Measurements from ENCODE around the gene TMCC1. TPM values are rescaled to one million over a fixed set of nuclear protein-coding genes. Genes with fewer than 3 reads are reported as not detected.

Gene TMCC1
- total and polyA plus RNA-seq, 2 donors (not counting 1 experiment from before 2014, with no cell fraction given), result 8.5 to 32.2 TPM

- Histone ChIP-seq H3K4me2 (replicated peaks; ENCODE audit: low read depth, low read length, poor library complexity, severe bottlenecking) (no peak overlapping the region), H3K4me3 (ENCODE audit: control extremely low read depth in 1 of 5, extremely low read depth in 1 of 5, insufficient read depth in 1 of 5, low read depth in 2 of 5, low read length in 4 of 5) (no peak overlapping the region), H3K4me1 (ENCODE audit: control insufficient read depth in 2 of 2, insufficient read depth in 2 of 2, low read length in 2 of 2) (no peaks in the 10 kb centered on the region), H4K20me1 (ENCODE audit: control insufficient read depth, insufficient read depth, low read length, poor library complexity, severe bottlenecking) (no peaks in the 10 kb centered on the region), H3K9ac (ENCODE audit: low read length) (no peak overlapping the region), H3K36me3 (replicated peaks in 1 of 2; ENCODE audit: control extremely low read depth in 1 of 2, control insufficient read depth in 1 of 2, extremely low read depth in 1 of 2, insufficient read depth in 2 of 2, low read length in 1 of 2) (no peaks in the 10 kb centered on the region), H3K79me2 (ENCODE audit: control insufficient read depth, insufficient read depth, low read length) (peaks cover 5% of the 10 kb centered on the region), H3K27me3 (replicated peaks in 1 of 4; ENCODE audit: control extremely low read depth in 1 of 4, control insufficient read depth in 3 of 4, insufficient read depth in 4 of 4, low read length in 3 of 4) (no peaks in the 10 kb centered on the region), H3K9me3 (ENCODE audit: control extremely low read depth in 1 of 3, control insufficient read depth in 2 of 3, insufficient read depth in 1 of 3, low read length in 2 of 3) (no peaks in the 10 kb centered on the region), H2AFZ (ENCODE audit: insufficient read depth, low read depth, low read length, poor library complexity, severe bottlenecking) (no peak overlapping the region), H3K27ac (ENCODE audit: low read length in 2 of 2) (no peak overlapping the region)
- Mint-ChIP-seq H3K27ac (no peak overlapping the region), H3K4me3 (no peak overlapping the region), H3K9me3 (ENCODE audit: insufficient read depth) (no peaks in the 10 kb centered on the region), H3K27me3 (no peaks in the 10 kb centered on the region), H3K4me1 (no peaks in the 10 kb centered on the region)
- WGBS (ENCODE audit: insufficient coverage), result no CpG with 5 or more reads among the region's 1 CpG
- ChIA-PET POLR2A (no interaction called here), CTCF (no interaction called here)
- ATAC-seq (ENCODE audit: low read depth) (no peak), DNase-seq (no peak)
- intact Hi-C loops (cut with micrococcal nuclease), result no loop called here
- TF ChIP-seq, protein P1, sequence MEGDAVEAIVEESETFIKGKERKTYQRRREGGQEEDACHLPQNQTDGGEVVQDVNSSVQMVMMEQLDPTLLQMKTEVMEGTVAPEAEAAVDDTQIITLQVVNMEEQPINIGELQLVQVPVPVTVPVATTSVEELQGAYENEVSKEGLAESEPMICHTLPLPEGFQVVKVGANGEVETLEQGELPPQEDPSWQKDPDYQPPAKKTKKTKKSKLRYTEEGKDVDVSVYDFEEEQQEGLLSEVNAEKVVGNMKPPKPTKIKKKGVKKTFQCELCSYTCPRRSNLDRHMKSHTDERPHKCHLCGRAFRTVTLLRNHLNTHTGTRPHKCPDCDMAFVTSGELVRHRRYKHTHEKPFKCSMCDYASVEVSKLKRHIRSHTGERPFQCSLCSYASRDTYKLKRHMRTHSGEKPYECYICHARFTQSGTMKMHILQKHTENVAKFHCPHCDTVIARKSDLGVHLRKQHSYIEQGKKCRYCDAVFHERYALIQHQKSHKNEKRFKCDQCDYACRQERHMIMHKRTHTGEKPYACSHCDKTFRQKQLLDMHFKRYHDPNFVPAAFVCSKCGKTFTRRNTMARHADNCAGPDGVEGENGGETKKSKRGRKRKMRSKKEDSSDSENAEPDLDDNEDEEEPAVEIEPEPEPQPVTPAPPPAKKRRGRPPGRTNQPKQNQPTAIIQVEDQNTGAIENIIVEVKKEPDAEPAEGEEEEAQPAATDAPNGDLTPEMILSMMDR (IDR thresholded peaks at IDR 0.05), result no peak
- TF ChIP-seq EZH2 (IDR thresholded peaks at IDR 0.05; ENCODE audit: borderline replicate concordance, insufficient read depth, low read depth, low read length, poor library complexity, severe bottlenecking), result no peak
Measured at GRCh38 chr3:129732200-129732876, 161.2 kb downstream of the TMCC1 start.

DNA sequence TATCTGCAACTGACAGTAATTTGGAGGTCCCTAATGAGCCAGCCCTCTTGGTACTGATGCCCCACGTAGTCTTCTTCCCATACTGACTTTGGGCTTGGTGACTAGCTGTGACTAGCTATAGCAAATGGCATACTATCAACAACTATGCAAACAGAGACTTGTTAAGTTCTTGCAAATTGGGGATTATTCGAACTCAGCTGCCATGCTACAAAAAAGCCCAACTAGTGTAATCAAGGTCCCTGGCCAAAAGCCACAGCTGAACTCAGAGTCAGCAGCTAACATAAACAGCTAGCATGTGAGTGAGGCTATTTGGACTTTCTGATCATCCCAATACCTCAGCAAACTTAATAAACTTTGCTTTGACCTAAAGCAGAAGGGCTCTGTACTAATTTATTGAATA is 165.8 kb downstream of the TMCC1 start:
- H3K9me3 ChIP-seq (ENCODE audit: control extremely low read depth in 1 of 3, control insufficient read depth in 2 of 3, insufficient read depth in 1 of 3, low read length in 2 of 3), result no peaks in the 10 kb centered on the region
- Mint-ChIP-seq H3K27ac (no peak overlapping the region), H3K4me1 (no peaks in the 10 kb centered on the region), H3K27me3 (no peaks in the 10 kb centered on the region), H3K9me3 (ENCODE audit: insufficient read depth) (no peaks in the 10 kb centered on the region), H3K4me3 (no peak overlapping the region)
- H3K4me1 ChIP-seq (ENCODE audit: control insufficient read depth in 2 of 2, insufficient read depth in 2 of 2, low read length in 2 of 2), result no peaks in the 10 kb centered on the region
- no peak overlapping the region for H3K4me2 ChIP-seq (replicated peaks; ENCODE audit: low read depth, low read length, poor library complexity, severe bottlenecking)
- DNase-seq, result no peak
- ChIA-PET POLR2A (no interaction called here), CTCF (no interaction called here)
- H3K27me3 ChIP-seq (replicated peaks in 1 of 4; ENCODE audit: control extremely low read depth in 1 of 4, control insufficient read depth in 3 of 4, insufficient read depth in 4 of 4, low read length in 3 of 4), result no peaks in the 10 kb centered on the region
- H3K36me3 ChIP-seq (replicated peaks in 1 of 2; ENCODE audit: control extremely low read depth in 1 of 2, control insufficient read depth in 1 of 2, extremely low read depth in 1 of 2, insufficient read depth in 2 of 2, low read length in 1 of 2), result no peaks in the 10 kb centered on the region
- no peaks in the 10 kb centered on the region for H4K20me1 ChIP-seq (ENCODE audit: control insufficient read depth, insufficient read depth, low read length, poor library complexity, severe bottlenecking)
- intact Hi-C loops (cut with micrococcal nuclease), result no loop called here
- H3K9ac ChIP-seq (ENCODE audit: low read length), result no peak overlapping the region
- no CpG with 5 or more reads among the region's 2 CpGs for WGBS (ENCODE audit: insufficient coverage)
- no peak for TF ChIP-seq EZH2 (IDR thresholded peaks at IDR 0.05; ENCODE audit: borderline replicate concordance, insufficient read depth, low read depth, low read length, poor library complexity, severe bottlenecking)
- TF ChIP-seq, protein P1 (IDR thresholded peaks at IDR 0.05), result no peak
- H3K27ac ChIP-seq (ENCODE audit: low read length in 2 of 2), result no peak overlapping the region
- H2AFZ ChIP-seq (ENCODE audit: insufficient read depth, low read depth, low read length, poor library complexity, severe bottlenecking), result no peak overlapping the region
- no peak overlapping the region for H3K4me3 ChIP-seq (ENCODE audit: control extremely low read depth in 1 of 5, extremely low read depth in 1 of 5, insufficient read depth in 1 of 5, low read depth in 2 of 5, low read length in 4 of 5)
- peaks cover 5% of the 10 kb centered on the region for H3K79me2 ChIP-seq (ENCODE audit: control insufficient read depth, insufficient read depth, low read length)
- no peak for ATAC-seq (ENCODE audit: low read depth)

All from B cell (primary cell).